ENCODE data around the gene AGPAT2.

The AGPAT2 gene

DNA sequence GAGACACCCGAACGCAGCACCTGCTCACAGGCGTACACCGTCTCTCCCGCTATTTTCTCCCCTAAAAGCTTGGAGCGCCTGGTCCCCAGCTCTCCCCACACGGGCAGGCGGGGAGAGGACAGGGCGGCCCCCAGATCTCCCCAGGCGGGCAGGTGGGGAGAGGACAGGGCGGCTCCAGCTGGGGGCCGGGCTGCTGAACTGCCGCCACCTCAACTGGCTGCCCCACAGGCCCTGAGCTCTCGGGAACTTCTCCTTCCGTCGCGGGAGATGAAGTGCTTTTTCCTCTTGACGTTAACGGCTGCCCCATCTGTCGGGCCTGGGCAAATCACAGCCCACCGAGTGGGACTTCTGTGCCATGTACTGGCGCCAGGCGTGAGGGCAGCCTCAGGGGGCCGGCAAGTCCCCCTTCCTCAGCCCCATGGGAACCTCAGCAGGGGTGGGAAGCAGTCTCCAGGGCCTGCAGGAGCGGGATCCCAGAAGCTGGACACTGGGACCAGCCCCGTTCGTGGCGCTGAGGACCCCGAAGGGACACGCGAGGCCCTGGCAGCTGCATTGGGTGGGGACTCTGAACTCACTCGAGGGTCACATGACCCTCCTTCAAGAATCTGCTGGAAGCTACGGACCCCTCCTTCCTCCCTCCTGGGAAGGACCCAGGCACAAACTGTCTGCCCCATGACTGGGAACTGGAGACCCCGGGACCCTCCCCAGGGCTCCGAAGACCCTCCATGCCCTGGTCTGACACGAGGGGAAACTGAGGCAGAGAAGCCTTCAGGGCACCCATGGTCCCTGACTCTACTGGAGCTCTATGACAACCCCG is 30.3 kb downstream of the AGPAT2 start:
- Histone ChIP-seq H3K18ac (ENCODE audit: low read length) (no peak overlapping the region), H4K8ac (ENCODE audit: low read depth, low read length) (no peak overlapping the region), H2BK12ac (ENCODE audit: low read length) (no peak overlapping the region), H3K79me1 (ENCODE audit: low read length) (no peaks in the 10 kb centered on the region), H4K91ac (ENCODE audit: low read depth, low read length) (peak overlapping the region; percentile 5), H3K9ac (ENCODE audit: low read length) (no peak overlapping the region), H3K4ac (ENCODE audit: low read depth, low read length) (no peak overlapping the region), H3K23ac (ENCODE audit: low read length) (no peak overlapping the region), H3K36me3 (ENCODE audit: control insufficient read depth in 1 of 2, insufficient read depth in 2 of 2, low read length in 2 of 2) (no peaks in the 10 kb centered on the region), H2BK5ac (ENCODE audit: low read depth, low read length, poor library complexity) (no peak overlapping the region), H3K4me3 (ENCODE audit: low read depth, low read length) (no peak overlapping the region), H3K14ac (ENCODE audit: low read length) (no peak overlapping the region), H2AK5ac (ENCODE audit: low read length) (no peak overlapping the region), H2BK120ac (ENCODE audit: insufficient read depth, low read length, poor library complexity) (peak overlapping the region; percentile 15), H2AFZ (ENCODE audit: insufficient read depth, low read length, poor library complexity) (no peak overlapping the region), H3K4me2 (ENCODE audit: low read length) (no peak overlapping the region), H3K9me3 (ENCODE audit: insufficient read depth, low read depth, low read length) (peaks cover 2% of the 10 kb centered on the region), H3K79me2 (ENCODE audit: control insufficient read depth, insufficient read depth, low read length, poor library complexity) (no peaks in the 10 kb centered on the region), H3K27me3 (ENCODE audit: insufficient read depth, low read length) (no peaks in the 10 kb centered on the region), H3K27ac (ENCODE audit: low read depth, low read length) (no peak overlapping the region), H3K4me1 (ENCODE audit: control insufficient read depth in 1 of 2, insufficient read depth in 2 of 2, low read length in 2 of 2) (peaks cover 3 to 8% of the 10 kb centered on the region in 2 experiments), H4K12ac (ENCODE audit: low read depth, low read length) (no peak overlapping the region)
- no CpG with 5 or more reads among the region's 37 CpGs for WGBS (ENCODE audit: extremely low coverage, insufficient coverage, insufficient read length)
- DNase-seq = no peak

DNA sequence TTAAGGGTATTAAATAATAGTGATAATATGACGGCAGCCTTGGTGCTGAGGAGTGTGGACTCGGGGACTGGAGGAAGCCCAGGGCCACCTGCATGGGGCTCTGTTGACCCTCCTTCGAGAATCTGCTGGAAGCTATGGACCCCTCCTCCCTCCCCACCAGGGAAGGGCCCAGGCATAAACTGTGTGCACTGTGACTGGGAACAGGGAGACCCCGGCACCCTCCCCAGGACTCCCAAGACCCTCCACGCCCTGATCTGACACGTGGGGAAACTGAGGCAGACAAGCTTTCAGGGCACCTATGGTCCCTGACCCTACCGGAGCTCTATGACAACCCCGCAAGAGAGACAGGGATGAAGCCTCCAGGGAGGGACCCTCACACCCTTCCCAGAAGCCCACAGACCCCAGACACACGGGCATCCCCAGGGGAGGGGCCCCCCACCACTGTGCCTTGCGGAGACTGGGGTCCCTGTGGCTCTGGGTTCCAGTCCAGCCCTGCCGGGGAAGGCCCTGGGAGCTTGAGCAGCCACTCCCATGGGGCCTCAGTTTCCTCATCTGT is 31.0 kb downstream of the AGPAT2 start:
- no peak for DNase-seq
- H2AFZ ChIP-seq (ENCODE audit: insufficient read depth, low read length, poor library complexity) = no peak overlapping the region
- H3K4ac ChIP-seq (ENCODE audit: low read depth, low read length) = no peak overlapping the region
- no peak overlapping the region for H2BK5ac ChIP-seq (ENCODE audit: low read depth, low read length, poor library complexity)
- no peak overlapping the region for H2BK12ac ChIP-seq (ENCODE audit: low read length)
- H4K8ac ChIP-seq (ENCODE audit: low read depth, low read length) = peak overlapping the region; percentile 74
- H2BK120ac ChIP-seq (ENCODE audit: insufficient read depth, low read length, poor library complexity) = peak overlapping the region; percentile 15
- no peak overlapping the region for H3K9ac ChIP-seq (ENCODE audit: low read length)
- H3K4me2 ChIP-seq (ENCODE audit: low read length) = no peak overlapping the region
- H3K79me2 ChIP-seq (ENCODE audit: control insufficient read depth, insufficient read depth, low read length, poor library complexity) = no peaks in the 10 kb centered on the region
- no peaks in the 10 kb centered on the region for H3K79me1 ChIP-seq (ENCODE audit: low read length)
- H3K27me3 ChIP-seq (ENCODE audit: insufficient read depth, low read length) = no peaks in the 10 kb centered on the region
- H4K12ac ChIP-seq (ENCODE audit: low read depth, low read length) = peak overlapping the region; percentile 11
- H3K14ac ChIP-seq (ENCODE audit: low read length) = no peak overlapping the region
- H3K4me3 ChIP-seq (ENCODE audit: low read depth, low read length) = no peak overlapping the region
- H4K91ac ChIP-seq (ENCODE audit: low read depth, low read length) = peak overlapping the region; percentile 59
- no peak overlapping the region for H3K27ac ChIP-seq (ENCODE audit: low read depth, low read length)
- peaks cover 3 to 8% of the 10 kb centered on the region in 2 experiments for H3K4me1 ChIP-seq (ENCODE audit: control insufficient read depth in 1 of 2, insufficient read depth in 2 of 2, low read length in 2 of 2)
- no CpG with 5 or more reads among the region's 11 CpGs for WGBS (ENCODE audit: extremely low coverage, insufficient coverage, insufficient read length)
- no peak overlapping the region for H2AK5ac ChIP-seq (ENCODE audit: low read length)
- H3K9me3 ChIP-seq (ENCODE audit: insufficient read depth, low read depth, low read length) = peaks cover 2% of the 10 kb centered on the region
- no peaks in the 10 kb centered on the region for H3K36me3 ChIP-seq (ENCODE audit: control insufficient read depth in 1 of 2, insufficient read depth in 2 of 2, low read length in 2 of 2)
- H3K18ac ChIP-seq (ENCODE audit: low read length) = no peak overlapping the region
- H3K23ac ChIP-seq (ENCODE audit: low read length) = no peak overlapping the region

GRCh38 chr9:136655536-136656182 is 31.6 kb downstream of the AGPAT2 start:
- Histone ChIP-seq H2AFZ (ENCODE audit: insufficient read depth, low read length, poor library complexity) (no peak overlapping the region), H3K18ac (ENCODE audit: low read length) (peak overlapping the region; percentile 1), H3K79me2 (ENCODE audit: control insufficient read depth, insufficient read depth, low read length, poor library complexity) (no peaks in the 10 kb centered on the region), H4K91ac (ENCODE audit: low read depth, low read length) (peak overlapping the region; percentile 21), H3K4me1 (ENCODE audit: control insufficient read depth in 1 of 2, insufficient read depth in 2 of 2, low read length in 2 of 2) (peaks cover 3 to 8% of the 10 kb centered on the region in 2 experiments), H3K14ac (ENCODE audit: low read length) (peak overlapping the region; percentile 18), H2BK120ac (ENCODE audit: insufficient read depth, low read length, poor library complexity) (no peak overlapping the region), H3K9me3 (ENCODE audit: insufficient read depth, low read depth, low read length) (peaks cover 2% of the 10 kb centered on the region), H4K8ac (ENCODE audit: low read depth, low read length) (peak overlapping the region; percentile 39), H3K4me2 (ENCODE audit: low read length) (no peak overlapping the region), H2AK5ac (ENCODE audit: low read length) (no peak overlapping the region), H4K12ac (ENCODE audit: low read depth, low read length) (peak overlapping the region; percentile 28), H2BK5ac (ENCODE audit: low read depth, low read length, poor library complexity) (no peak overlapping the region), H3K27me3 (ENCODE audit: insufficient read depth, low read length) (no peaks in the 10 kb centered on the region), H3K23ac (ENCODE audit: low read length) (no peak overlapping the region), H3K4ac (ENCODE audit: low read depth, low read length) (no peak overlapping the region), H3K9ac (ENCODE audit: low read length) (no peak overlapping the region), H2BK12ac (ENCODE audit: low read length) (peak overlapping the region; percentile 6), H3K27ac (ENCODE audit: low read depth, low read length) (no peak overlapping the region), H3K36me3 (ENCODE audit: control insufficient read depth in 1 of 2, insufficient read depth in 2 of 2, low read length in 2 of 2) (no peaks in the 10 kb centered on the region), H3K79me1 (ENCODE audit: low read length) (no peaks in the 10 kb centered on the region), H3K4me3 (ENCODE audit: low read depth, low read length) (no peak overlapping the region)
- no peak for DNase-seq
- no CpG with 5 or more reads among the region's 18 CpGs for WGBS (ENCODE audit: extremely low coverage, insufficient coverage, insufficient read length)

GRCh38 chr9:136654820-136655535 is 32.3 kb downstream of the AGPAT2 start:
- Histone ChIP-seq H2BK120ac (ENCODE audit: insufficient read depth, low read length, poor library complexity) (no peak overlapping the region), H3K9ac (ENCODE audit: low read length) (no peak overlapping the region), H3K4me2 (ENCODE audit: low read length) (no peak overlapping the region), H4K12ac (ENCODE audit: low read depth, low read length) (no peak overlapping the region), H2AK5ac (ENCODE audit: low read length) (peak overlapping the region; percentile 30), H3K18ac (ENCODE audit: low read length) (no peak overlapping the region), H3K79me2 (ENCODE audit: control insufficient read depth, insufficient read depth, low read length, poor library complexity) (no peaks in the 10 kb centered on the region), H3K9me3 (ENCODE audit: insufficient read depth, low read depth, low read length) (peaks cover 2% of the 10 kb centered on the region), H2AFZ (ENCODE audit: insufficient read depth, low read length, poor library complexity) (no peak overlapping the region), H2BK5ac (ENCODE audit: low read depth, low read length, poor library complexity) (no peak overlapping the region), H3K4me3 (ENCODE audit: low read depth, low read length) (no peak overlapping the region), H3K4me1 (ENCODE audit: control insufficient read depth in 1 of 2, insufficient read depth in 2 of 2, low read length in 2 of 2) (peaks cover 3 to 8% of the 10 kb centered on the region in 2 experiments), H3K27ac (ENCODE audit: low read depth, low read length) (no peak overlapping the region), H3K14ac (ENCODE audit: low read length) (peak overlapping the region; percentile 18), H3K36me3 (ENCODE audit: control insufficient read depth in 1 of 2, insufficient read depth in 2 of 2, low read length in 2 of 2) (no peaks in the 10 kb centered on the region), H3K27me3 (ENCODE audit: insufficient read depth, low read length) (no peaks in the 10 kb centered on the region), H2BK12ac (ENCODE audit: low read length) (peak overlapping the region; percentile 6), H3K79me1 (ENCODE audit: low read length) (no peaks in the 10 kb centered on the region), H4K8ac (ENCODE audit: low read depth, low read length) (no peak overlapping the region), H3K4ac (ENCODE audit: low read depth, low read length) (no peak overlapping the region), H3K23ac (ENCODE audit: low read length) (no peak overlapping the region), H4K91ac (ENCODE audit: low read depth, low read length) (peak overlapping the region; percentile 21)
- WGBS (ENCODE audit: extremely low coverage, insufficient coverage, insufficient read length) = no CpG with 5 or more reads among the region's 15 CpGs
- no peak for DNase-seq
